ENCODE results near the gene TMEM272. TPM values are rescaled to one million over a fixed set of nuclear protein-coding genes. Genes with fewer than 3 reads are reported as not detected.

TMEM272 gene
- total RNA-seq, 4 donors from 2014 or later: not detected

DNA sequence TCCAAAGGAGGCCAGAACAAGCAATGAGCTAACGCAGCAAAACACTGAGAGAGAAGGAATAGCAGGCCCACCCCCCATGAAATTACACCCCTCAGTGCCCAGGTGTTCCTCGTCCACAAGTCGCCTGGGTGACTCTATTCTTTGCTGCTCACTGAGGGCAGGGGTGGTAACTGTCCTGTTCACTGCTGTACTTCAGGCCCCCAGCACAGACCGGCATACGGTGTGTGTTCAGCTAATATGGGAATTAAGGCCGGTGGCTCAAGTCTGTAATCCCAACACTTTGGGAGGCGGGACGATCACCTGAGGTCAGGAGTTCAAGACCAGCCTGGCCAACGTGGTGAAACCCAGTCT is 72.9 kb downstream of the TMEM272 start:
- 84% methylated on average over 9 of the region's 9 CpGs for WGBS
- no peak overlapping the region for H3K27ac ChIP-seq (replicated peaks in 1 of 4)

DNA sequence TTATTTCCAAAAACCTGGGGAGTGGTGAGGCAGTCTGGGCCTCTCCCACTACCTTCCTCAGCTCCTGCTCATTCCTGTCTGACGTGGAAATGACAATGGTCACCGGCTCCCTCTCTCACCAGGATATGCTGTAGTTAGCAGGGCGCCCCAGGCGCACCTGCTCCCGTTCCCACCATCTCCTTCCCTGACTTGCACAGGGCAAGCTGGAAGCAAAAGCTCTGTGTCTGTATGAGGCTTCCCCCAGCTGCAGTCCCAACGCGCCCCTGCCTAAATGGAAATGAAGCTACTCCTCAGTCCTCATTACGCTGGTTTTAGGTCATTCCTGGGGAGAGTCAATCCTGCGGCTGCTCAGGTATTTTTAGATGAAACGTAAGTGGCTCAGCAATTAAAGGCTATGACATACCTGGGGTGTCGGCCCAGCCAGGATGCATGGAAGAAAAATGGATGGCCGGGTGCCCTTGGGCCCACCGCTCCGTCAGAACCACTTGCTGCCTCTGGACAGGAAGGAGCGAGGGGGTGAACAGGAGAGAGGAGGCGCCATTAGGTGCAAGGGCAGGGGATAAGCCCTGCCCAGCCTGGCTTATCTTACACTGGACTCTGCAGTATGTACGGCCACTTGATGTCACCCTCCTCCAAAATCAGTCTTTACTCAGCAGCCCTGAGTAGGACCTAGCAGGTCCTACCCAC is 73.4 kb downstream of the TMEM272 start:
- H3K4me1 ChIP-seq: peaks cover 17 to 30% (median 23%) of the 10 kb centered on the region in 4 donors
- no peaks in the 10 kb centered on the region for H3K9me3 ChIP-seq
- TF ChIP-seq POLR2AphosphoS5 (IDR thresholded peaks at IDR 0.05) (no peak), POLR2A (IDR thresholded peaks at IDR 0.05; ENCODE audit: low read depth) (no peak), EP300 (IDR thresholded peaks at IDR 0.05) (no peak)
- TF ChIP-seq, protein P1, sequence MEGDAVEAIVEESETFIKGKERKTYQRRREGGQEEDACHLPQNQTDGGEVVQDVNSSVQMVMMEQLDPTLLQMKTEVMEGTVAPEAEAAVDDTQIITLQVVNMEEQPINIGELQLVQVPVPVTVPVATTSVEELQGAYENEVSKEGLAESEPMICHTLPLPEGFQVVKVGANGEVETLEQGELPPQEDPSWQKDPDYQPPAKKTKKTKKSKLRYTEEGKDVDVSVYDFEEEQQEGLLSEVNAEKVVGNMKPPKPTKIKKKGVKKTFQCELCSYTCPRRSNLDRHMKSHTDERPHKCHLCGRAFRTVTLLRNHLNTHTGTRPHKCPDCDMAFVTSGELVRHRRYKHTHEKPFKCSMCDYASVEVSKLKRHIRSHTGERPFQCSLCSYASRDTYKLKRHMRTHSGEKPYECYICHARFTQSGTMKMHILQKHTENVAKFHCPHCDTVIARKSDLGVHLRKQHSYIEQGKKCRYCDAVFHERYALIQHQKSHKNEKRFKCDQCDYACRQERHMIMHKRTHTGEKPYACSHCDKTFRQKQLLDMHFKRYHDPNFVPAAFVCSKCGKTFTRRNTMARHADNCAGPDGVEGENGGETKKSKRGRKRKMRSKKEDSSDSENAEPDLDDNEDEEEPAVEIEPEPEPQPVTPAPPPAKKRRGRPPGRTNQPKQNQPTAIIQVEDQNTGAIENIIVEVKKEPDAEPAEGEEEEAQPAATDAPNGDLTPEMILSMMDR (IDR thresholded peaks at IDR 0.05): no peak
- no peak for DNase-seq (ENCODE audit: extremely low spot score)
- peaks cover 0 to 62% (median 14%) of the 10 kb centered on the region in 4 donors for H3K36me3 ChIP-seq
- H3K27me3 ChIP-seq: no peaks in the 10 kb centered on the region
- H3K27ac ChIP-seq (replicated peaks in 1 of 4): peak overlapping the region in 1 of 4 donors; percentile 78
- WGBS: 92% methylated on average over 17 of the region's 17 CpGs
- no peak overlapping the region for H3K4me3 ChIP-seq
- intact Hi-C loops (cut with DNase I): no loop called here

More for the DNA sequence above, 72.9 kb downstream of the TMEM272 start:
- H3K4me3 ChIP-seq: no peak overlapping the region
- H3K27me3 ChIP-seq: no peaks in the 10 kb centered on the region
- no peaks in the 10 kb centered on the region for H3K9me3 ChIP-seq
- H3K36me3 ChIP-seq: peaks cover 0 to 56% (median 12%) of the 10 kb centered on the region in 4 donors
- TF ChIP-seq POLR2A (IDR thresholded peaks at IDR 0.05; ENCODE audit: low read depth) (no peak), EP300 (IDR thresholded peaks at IDR 0.05) (no peak), POLR2AphosphoS5 (IDR thresholded peaks at IDR 0.05) (no peak)
- TF ChIP-seq, protein P1 (IDR thresholded peaks at IDR 0.05): no peak
- intact Hi-C loops (cut with DNase I): no loop called here
- no peak for DNase-seq (ENCODE audit: extremely low spot score)
- peaks cover 17 to 30% (median 23%) of the 10 kb centered on the region in 4 donors for H3K4me1 ChIP-seq

DNA sequence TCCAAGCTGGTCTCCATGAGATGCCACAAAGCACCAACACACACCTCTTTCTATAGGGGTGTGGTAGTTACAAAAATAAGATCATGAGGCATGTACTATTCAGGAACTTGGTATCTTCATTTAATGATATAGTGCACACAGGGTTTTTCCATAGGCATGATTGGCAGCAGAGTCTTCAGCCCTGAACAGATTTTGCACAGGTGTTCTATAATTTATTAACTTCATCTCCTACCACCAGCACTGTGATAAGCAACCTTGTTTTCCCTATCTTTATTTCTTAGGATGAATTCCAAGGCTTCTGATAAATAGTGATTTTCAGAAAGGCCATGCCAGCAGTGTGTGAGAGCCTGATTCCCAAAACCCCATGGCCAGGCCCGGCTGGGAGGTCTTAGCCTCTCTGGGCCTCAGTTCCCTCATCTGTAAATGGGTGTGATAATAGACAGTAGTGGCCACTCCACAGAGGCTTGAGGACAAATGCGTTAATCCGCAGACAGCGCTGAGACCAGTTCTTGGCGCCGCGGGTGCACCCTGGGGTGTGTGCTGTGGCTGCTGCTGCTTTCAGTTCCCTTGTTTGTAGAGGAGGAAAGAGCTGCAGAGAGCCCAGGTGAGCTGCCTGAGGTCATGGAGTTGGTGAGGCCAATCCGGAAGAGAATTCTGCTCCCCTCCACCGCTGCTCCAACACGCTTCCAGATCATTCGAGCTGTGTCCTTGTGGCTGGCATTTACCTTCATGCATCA is 74.1 kb downstream of the TMEM272 start:
- TF ChIP-seq EP300 (IDR thresholded peaks at IDR 0.05): no peak
- TF ChIP-seq, protein P1 (IDR thresholded peaks at IDR 0.05): no peak
- no peak for TF ChIP-seq POLR2A (IDR thresholded peaks at IDR 0.05; ENCODE audit: low read depth)
- no peak for TF ChIP-seq POLR2AphosphoS5 (IDR thresholded peaks at IDR 0.05)
- intact Hi-C loops (cut with DNase I): no loop called here
- H3K36me3 ChIP-seq: peaks cover 0 to 66% (median 14%) of the 10 kb centered on the region in 4 donors
- H3K27ac ChIP-seq (replicated peaks in 1 of 4): peak overlapping the region; percentile 60 to 78 (median 70)
- H3K4me1 ChIP-seq: peaks cover 17 to 30% (median 23%) of the 10 kb centered on the region in 4 donors
- no peaks in the 10 kb centered on the region for H3K27me3 ChIP-seq
- no peak overlapping the region for H3K4me3 ChIP-seq
- no peaks in the 10 kb centered on the region for H3K9me3 ChIP-seq
- peak; percentile 5 for DNase-seq (ENCODE audit: extremely low spot score)
- 90% methylated on average over 5 of the region's 11 CpGs for WGBS

DNA sequence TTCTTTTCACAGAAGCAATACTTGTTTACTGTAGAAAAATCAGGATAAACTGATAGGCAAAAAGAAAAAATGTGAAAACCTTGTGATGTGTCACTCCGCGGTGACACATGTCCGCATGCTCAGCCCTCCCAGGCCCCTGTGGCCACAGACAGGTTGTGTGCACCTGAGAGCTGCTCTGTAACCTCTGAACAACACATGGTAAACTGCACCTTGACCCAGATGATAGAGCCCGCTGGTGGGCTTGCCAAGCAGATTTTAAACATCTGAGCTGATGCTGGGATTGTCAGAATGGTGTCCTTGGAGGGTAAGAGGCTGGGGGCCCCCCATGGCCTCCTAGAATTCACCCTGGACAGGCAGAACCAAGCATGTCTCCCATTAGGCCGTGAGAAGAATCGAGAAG is 74.8 kb downstream of the TMEM272 start:
- Histone ChIP-seq H3K9me3 (no peaks in the 10 kb centered on the region), H3K27ac (replicated peaks in 1 of 4) (peak overlapping the region; percentile 60 to 78 (median 70)), H3K4me1 (peaks cover 17 to 30% (median 23%) of the 10 kb centered on the region in 4 donors), H3K4me3 (no peak overlapping the region), H3K36me3 (peaks cover 0 to 66% (median 14%) of the 10 kb centered on the region in 4 donors), H3K27me3 (no peaks in the 10 kb centered on the region)
- intact Hi-C loops (cut with DNase I): no loop called here
- no peak for TF ChIP-seq EP300 (IDR thresholded peaks at IDR 0.05)
- TF ChIP-seq, protein P1 (IDR thresholded peaks at IDR 0.05): no peak
- no peak for TF ChIP-seq POLR2AphosphoS5 (IDR thresholded peaks at IDR 0.05)
- no peak for TF ChIP-seq POLR2A (IDR thresholded peaks at IDR 0.05; ENCODE audit: low read depth)
- 95% methylated on average over 6 of the region's 6 CpGs for WGBS
- DNase-seq (ENCODE audit: extremely low spot score): peak; percentile 62

Measured in esophagus muscularis mucosa (tissue), 4 donors.